H9 (cell line): ENCODE results near the gene TCERG1L. TPM values are rescaled to one million over a fixed set of nuclear protein-coding genes. Genes with fewer than 3 reads are reported as not detected.

Experiments used
- DNase-seq: peaks from one replicate; pipeline ENCODE4 v3.0.0-alpha.2; 2017
- H2AFZ ChIP-seq: one replicate; pipeline ENCODE4 v1.6.1; 2013; ENCODE audit warnings: mild to moderate bottlenecking, low read length, control low read depth, moderate library complexity
- H2AK5ac ChIP-seq: 2 replicates; pipeline ENCODE4 v1.6.1; 2013; ENCODE audit warnings: low read length, control low read depth, mixed read lengths; ENCODE audit not compliant: insufficient read length
- H2BK120ac ChIP-seq: one replicate; pipeline ENCODE4 v1.6.1; 2013; ENCODE audit warnings: low read depth, mild to moderate bottlenecking, low read length, control low read depth, inconsistent platforms; ENCODE audit not compliant: poor library complexity, severe bottlenecking
- H2BK12ac ChIP-seq: 2 replicates; pipeline ENCODE4 v1.6.1; 2013; ENCODE audit warnings: low read length, control low read depth, mixed read lengths, low read depth; ENCODE audit not compliant: insufficient read length
- H2BK15ac ChIP-seq: 2 replicates; pipeline ENCODE4 v1.6.1; 2013; ENCODE audit warnings: low read depth, low read length, control low read depth
- H2BK20ac ChIP-seq: one replicate; pipeline ENCODE4 v1.6.1; 2013; ENCODE audit warnings: low read depth, mild to moderate bottlenecking, low read length, control low read depth, inconsistent platforms; ENCODE audit not compliant: poor library complexity, severe bottlenecking
- H2BK5ac ChIP-seq: 2 replicates; pipeline ENCODE4 v1.6.1; 2013; ENCODE audit warnings: low read length, control low read depth, mixed read lengths; ENCODE audit not compliant: insufficient read length
- H3K14ac ChIP-seq: 2 replicates; pipeline ENCODE4 v1.6.1; 2013; ENCODE audit warnings: low read length, control low read depth; ENCODE audit not compliant: insufficient read depth
- H3K18ac ChIP-seq: 2 replicates; pipeline ENCODE4 v1.6.1; 2013; ENCODE audit warnings: low read depth, mild to moderate bottlenecking, mixed read lengths, low read length, control low read depth; ENCODE audit not compliant: insufficient read length
- H3K23ac ChIP-seq: 2 replicates; pipeline ENCODE4 v1.6.1; 2013; ENCODE audit warnings: low read length, control low read depth, mixed read lengths, low read depth; ENCODE audit not compliant: insufficient read length
- H3K23me2 ChIP-seq: 2 replicates; pipeline ENCODE4 v1.6.1; 2013; ENCODE audit warnings: low read depth, mild to moderate bottlenecking, mixed read lengths, low read length, control low read depth; ENCODE audit not compliant: insufficient read length, poor library complexity, severe bottlenecking
- H3K27ac ChIP-seq: 2 replicates; pipeline ENCODE4 v1.5.1; 2013; ENCODE audit warnings: low read length, control low read depth, mixed read lengths, low read depth; ENCODE audit not compliant: insufficient read length
- H3K27me3 ChIP-seq: 2 replicates; pipeline ENCODE4 v1.6.1; 2013; ENCODE audit warnings: low read length, control low read depth, inconsistent platforms; ENCODE audit not compliant: insufficient read depth
- H3K4ac ChIP-seq: 2 replicates; pipeline ENCODE4 v1.6.1; 2013; ENCODE audit warnings: low read depth, mild to moderate bottlenecking, control low read depth, inconsistent platforms, low read length, moderate library complexity
- H3K4me1 ChIP-seq: 2 replicates; pipeline ENCODE4 v1.6.1; 2013; ENCODE audit warnings: low read length, control low read depth, inconsistent platforms; ENCODE audit not compliant: insufficient read depth
- H3K4me2 ChIP-seq: 2 replicates; pipeline ENCODE4 v1.6.1; 2013; ENCODE audit warnings: low read length, control low read depth, mixed read lengths; ENCODE audit not compliant: insufficient read length, insufficient read depth
- H3K56ac ChIP-seq: 2 replicates; pipeline ENCODE4 v1.6.1; 2013; ENCODE audit warnings: low read depth, mild to moderate bottlenecking, mixed read lengths, low read length, control low read depth; ENCODE audit not compliant: insufficient read length
- H3K79me1 ChIP-seq: 2 replicates; pipeline ENCODE4 v1.6.1; 2013; ENCODE audit warnings: low read depth, mild to moderate bottlenecking, moderate library complexity, low read length, control low read depth, inconsistent platforms; ENCODE audit not compliant: insufficient read depth, poor library complexity, severe bottlenecking
- H3K79me2 ChIP-seq: 2 replicates; pipeline ENCODE4 v1.6.1; 2013; ENCODE audit warnings: low read length, control low read depth, inconsistent platforms; ENCODE audit not compliant: insufficient read depth
- H3K9ac ChIP-seq: 2 replicates; pipeline ENCODE4 v1.6.1; 2013; ENCODE audit warnings: low read length, control low read depth, mixed read lengths; ENCODE audit not compliant: insufficient read length; ENCODE audit errors: extremely low read depth
- H3K9me3 ChIP-seq: one replicate; pipeline ENCODE4 v1.6.1; 2013; ENCODE audit warnings: low read depth, low read length, inconsistent platforms; ENCODE audit not compliant: control insufficient read depth
- H3T11ph ChIP-seq: one replicate; pipeline ENCODE4 v1.6.1; 2013; ENCODE audit warnings: mild to moderate bottlenecking, low read length, control low read depth, inconsistent platforms
- H4K20me1 ChIP-seq: one replicate; pipeline ENCODE4 v1.6.1; 2013; ENCODE audit not compliant: control insufficient read depth, insufficient read length, insufficient read depth
- H4K5ac ChIP-seq: 2 replicates; pipeline ENCODE4 v1.6.1; 2013; ENCODE audit warnings: low read depth, mild to moderate bottlenecking, mixed read lengths, low read length, control low read depth; ENCODE audit not compliant: insufficient read length
- H4K8ac ChIP-seq: replicated peaks from 2 replicates; pipeline ENCODE4 v1.6.1; 2013; ENCODE audit warnings: low read length, control low read depth, mixed read lengths, low read depth; ENCODE audit not compliant: insufficient read length
- H4K91ac ChIP-seq: 2 replicates; pipeline ENCODE4 v1.6.1; 2013; ENCODE audit warnings: low read depth, mild to moderate bottlenecking, moderate library complexity, mixed read lengths, low read length, control low read depth; ENCODE audit not compliant: insufficient read length
- H3K27ac Mint-ChIP-seq, 3 experiments: 2 replicates in 2 of 3; 3 replicates in 1 of 3; pipeline ENCODE4 v1.8.0; 2020 to 2021; ENCODE audit warnings: mixed read lengths in 3 of 3, mild to moderate bottlenecking in 1 of 3, moderate library complexity in 1 of 3
- H3K27me3 Mint-ChIP-seq: 2 replicates; pipeline ENCODE4 v1.8.0; 2021; ENCODE audit warnings: low read depth, mild to moderate bottlenecking, moderate library complexity, mixed read lengths
- H3K36me3 Mint-ChIP-seq, 3 experiments: 2 replicates in 2 of 3; 3 replicates in 1 of 3; pipeline ENCODE4 v1.8.0; 2020 to 2021; ENCODE audit warnings: low read depth in 3 of 3, mixed read lengths in 3 of 3; ENCODE audit not compliant: insufficient read depth in 1 of 3
- H3K4me1 Mint-ChIP-seq, 2 experiments: 2 replicates each; pipeline ENCODE4 v1.8.0; 2020; ENCODE audit warnings: mixed read lengths in 2 of 2
- H3K4me3 Mint-ChIP-seq, 2 experiments: 2 replicates in 1 of 2; 3 replicates in 1 of 2; pipeline ENCODE4 v1.8.0; 2020 to 2021; ENCODE audit warnings: mild to moderate bottlenecking in 2 of 2, mixed read lengths in 2 of 2, moderate library complexity in 1 of 2
- H3K9me3 Mint-ChIP-seq, 2 experiments: 2 replicates in 1 of 2; 3 replicates in 1 of 2; pipeline ENCODE4 v1.8.0; 2020; ENCODE audit warnings: mild to moderate bottlenecking in 2 of 2, mixed read lengths in 2 of 2, moderate library complexity in 1 of 2
- WGBS: extraction: QIAGEN DNeasy Blood & Tissue Kit; methylation state at CpG from one replicate; pipeline ENCODE4 v1.1.7; 2013; ENCODE audit warnings: missing lambda C conversion rate, low lambda C conversion rate, mixed read lengths; ENCODE audit not compliant: insufficient read length; ENCODE audit errors: extremely low coverage; 5-methylcytosine and 5-hydroxymethylcytosine counted together
- total RNA-seq: library from RNA; stranded (reverse); gene quantifications from 2 replicates; pipeline ENCODE4 v1.2.1, GENCODE V29; 2021
- TF ChIP-seq, protein P1 (sequence below): fragments of 200-600 bp; sonication (generic); conservative IDR thresholded peaks from 3 replicates; pipeline ENCODE4 v1.8.0; 2021; ENCODE audit warnings: antibody characterized with exemption, mild to moderate bottlenecking

Gene TCERG1L
- total RNA-seq, 1 experiment from 2014 or later, result 3.3 TPM

DNA sequence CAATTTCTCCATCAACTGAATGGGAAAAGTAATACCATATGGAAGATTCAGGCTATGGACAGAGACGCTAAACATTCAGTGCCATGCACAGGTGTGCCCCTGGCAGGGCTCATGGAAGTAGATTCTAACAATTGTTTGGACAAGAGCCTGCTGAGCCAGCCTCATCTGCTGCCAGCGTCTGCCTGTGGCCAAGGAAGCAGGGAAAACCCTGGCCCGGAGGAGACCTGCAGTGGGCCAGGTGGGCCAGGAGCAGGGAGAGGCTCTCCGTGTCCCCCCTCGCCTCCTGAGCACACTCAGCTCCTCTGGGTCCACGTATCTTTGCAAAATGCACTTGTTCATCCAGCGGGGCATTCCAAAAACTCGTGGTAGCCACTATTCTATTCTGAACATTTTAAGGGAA, 130.1 kb downstream of the TCERG1L start:
- no peak overlapping the region for H4K5ac ChIP-seq
- Mint-ChIP-seq H3K4me3 (no peak overlapping the region), H3K9me3 (no peaks in the 10 kb centered on the region; a peak in 1 of 5 replicates), H3K4me1 (peaks cover 0 to 10% of the 10 kb centered on the region in 2 experiments; a peak in 1 of 4 replicates), H3K36me3 (no peaks in the 10 kb centered on the region), H3K27ac (no peak overlapping the region; a peak in 1 of 7 replicates), H3K27me3 (no peaks in the 10 kb centered on the region)
- no peak overlapping the region for H3K14ac ChIP-seq
- H3K27me3 ChIP-seq, result no peaks in the 10 kb centered on the region
- no peak overlapping the region for H4K8ac ChIP-seq
- no CpG with 5 or more reads among the region's 8 CpGs for WGBS
- H2BK5ac ChIP-seq, result no peak overlapping the region
- H2AFZ ChIP-seq, result no peak overlapping the region
- H2BK120ac ChIP-seq, result no peak overlapping the region
- no peaks in the 10 kb centered on the region for H3K9me3 ChIP-seq
- H3K56ac ChIP-seq, result no peak overlapping the region
- H3K79me2 ChIP-seq, result no peaks in the 10 kb centered on the region
- no peak overlapping the region for H2BK15ac ChIP-seq
- no peak overlapping the region for H3K27ac ChIP-seq
- no peak overlapping the region for H4K91ac ChIP-seq
- DNase-seq, result peak; percentile 16
- H2BK20ac ChIP-seq, result no peak overlapping the region
- H3K4ac ChIP-seq, result no peak overlapping the region
- no peak overlapping the region for H2AK5ac ChIP-seq
- H3K23ac ChIP-seq, result no peak overlapping the region
- no peaks in the 10 kb centered on the region for H3K4me1 ChIP-seq
- H3K18ac ChIP-seq, result no peak overlapping the region
- H4K20me1 ChIP-seq, result peaks cover 3% of the 10 kb centered on the region
- no peak overlapping the region for H3K9ac ChIP-seq
- H3T11ph ChIP-seq, result no peak overlapping the region
- H3K4me2 ChIP-seq, result no peak overlapping the region
- H3K79me1 ChIP-seq, result no peaks in the 10 kb centered on the region
- TF ChIP-seq, protein P1, sequence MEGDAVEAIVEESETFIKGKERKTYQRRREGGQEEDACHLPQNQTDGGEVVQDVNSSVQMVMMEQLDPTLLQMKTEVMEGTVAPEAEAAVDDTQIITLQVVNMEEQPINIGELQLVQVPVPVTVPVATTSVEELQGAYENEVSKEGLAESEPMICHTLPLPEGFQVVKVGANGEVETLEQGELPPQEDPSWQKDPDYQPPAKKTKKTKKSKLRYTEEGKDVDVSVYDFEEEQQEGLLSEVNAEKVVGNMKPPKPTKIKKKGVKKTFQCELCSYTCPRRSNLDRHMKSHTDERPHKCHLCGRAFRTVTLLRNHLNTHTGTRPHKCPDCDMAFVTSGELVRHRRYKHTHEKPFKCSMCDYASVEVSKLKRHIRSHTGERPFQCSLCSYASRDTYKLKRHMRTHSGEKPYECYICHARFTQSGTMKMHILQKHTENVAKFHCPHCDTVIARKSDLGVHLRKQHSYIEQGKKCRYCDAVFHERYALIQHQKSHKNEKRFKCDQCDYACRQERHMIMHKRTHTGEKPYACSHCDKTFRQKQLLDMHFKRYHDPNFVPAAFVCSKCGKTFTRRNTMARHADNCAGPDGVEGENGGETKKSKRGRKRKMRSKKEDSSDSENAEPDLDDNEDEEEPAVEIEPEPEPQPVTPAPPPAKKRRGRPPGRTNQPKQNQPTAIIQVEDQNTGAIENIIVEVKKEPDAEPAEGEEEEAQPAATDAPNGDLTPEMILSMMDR, result no peak
- no peaks in the 10 kb centered on the region for H3K23me2 ChIP-seq
- no peak overlapping the region for H2BK12ac ChIP-seq
